WI38 (cell line): ENCODE measurements around the gene EPHB2.

Experiments
- H3K4me3 ChIP-seq: 2 replicates; pipeline ENCODE4 v1.5.1; 2011; ENCODE audit warnings: low read depth, mild to moderate bottlenecking, control low read depth, low read length
- CTCF ChIP-seq: IDR thresholded peaks from 2 replicates; pipeline ENCODE4 v1.5.1; 2012; ENCODE audit warnings: low read depth, mild to moderate bottlenecking, control low read depth, low read length

Gene EPHB2

GRCh38 chr1:22708777-22709176 is 1.9 kb upstream of the EPHB2 start:
- no peak for TF ChIP-seq CTCF
- no peak overlapping the region for H3K4me3 ChIP-seq

- no peak; the same call in 1 of the 2 replicates for TF ChIP-seq CTCF
- no peak overlapping the region for H3K4me3 ChIP-seq
Observed at GRCh38 chr1:22709227-22709626, 1.4 kb upstream of the EPHB2 start.

- no peak for TF ChIP-seq CTCF
- peak overlapping the region; percentile 49 for H3K4me3 ChIP-seq
Observed at GRCh38 chr1:22709891-22710700, 543 bp upstream of the EPHB2 start.

GRCh38 chr1:22711071-22711470 is 432 bp downstream of the EPHB2 start:
- peak overlapping the region; percentile 74 for H3K4me3 ChIP-seq
- no peak for TF ChIP-seq CTCF

GRCh38 chr1:22711591-22712501 is 1.2 kb downstream of the EPHB2 start:
- H3K4me3 ChIP-seq: peak overlapping the region; percentile 74
- no peak for TF ChIP-seq CTCF

- H3K4me3 ChIP-seq: peak overlapping the region; percentile 74
- no peak for TF ChIP-seq CTCF
Observed at GRCh38 chr1:22712502-22713271, 2.0 kb downstream of the EPHB2 start.
